ENCODE measurements around the gene POLR1D. TPM values are rescaled to one million over a fixed set of nuclear protein-coding genes. Genes with fewer than 3 reads are reported as not detected.
"Not testable (repeated sequence)": the region's sequence is repeated elsewhere in the genome, so short reads cannot be mapped to it uniquely, and the experiment has no call there.

The POLR1D gene
- total RNA-seq, 1 donor from 2014 or later: 127 TPM

DNA sequence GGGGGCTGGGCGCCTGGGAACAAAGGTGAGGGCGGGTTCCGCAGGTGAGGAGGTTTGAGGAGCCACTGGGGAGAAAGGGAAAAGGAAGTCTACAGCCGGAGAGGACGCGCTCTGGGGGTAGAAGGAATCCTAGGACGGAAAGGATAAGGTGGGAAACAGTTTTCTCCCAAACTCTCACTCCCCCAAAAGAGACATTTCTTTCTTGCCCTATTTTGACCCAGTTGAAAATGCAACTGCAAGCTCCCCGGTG is 651 bp upstream of the POLR1D start:
- Mint-ChIP-seq H3K9me3 (no peaks in the 10 kb centered on the region), H3K4me3 (ENCODE audit: low read depth) (peak overlapping the region; percentile 90)
- intact Hi-C loops (cut with micrococcal nuclease): loop anchor here (1.0 to 5.0 kb wide), 5 partner anchors 171 to 518 kb away; partner anchors contain the start of genes MTIF3, PAN3, RPL21 and USP12

DNA sequence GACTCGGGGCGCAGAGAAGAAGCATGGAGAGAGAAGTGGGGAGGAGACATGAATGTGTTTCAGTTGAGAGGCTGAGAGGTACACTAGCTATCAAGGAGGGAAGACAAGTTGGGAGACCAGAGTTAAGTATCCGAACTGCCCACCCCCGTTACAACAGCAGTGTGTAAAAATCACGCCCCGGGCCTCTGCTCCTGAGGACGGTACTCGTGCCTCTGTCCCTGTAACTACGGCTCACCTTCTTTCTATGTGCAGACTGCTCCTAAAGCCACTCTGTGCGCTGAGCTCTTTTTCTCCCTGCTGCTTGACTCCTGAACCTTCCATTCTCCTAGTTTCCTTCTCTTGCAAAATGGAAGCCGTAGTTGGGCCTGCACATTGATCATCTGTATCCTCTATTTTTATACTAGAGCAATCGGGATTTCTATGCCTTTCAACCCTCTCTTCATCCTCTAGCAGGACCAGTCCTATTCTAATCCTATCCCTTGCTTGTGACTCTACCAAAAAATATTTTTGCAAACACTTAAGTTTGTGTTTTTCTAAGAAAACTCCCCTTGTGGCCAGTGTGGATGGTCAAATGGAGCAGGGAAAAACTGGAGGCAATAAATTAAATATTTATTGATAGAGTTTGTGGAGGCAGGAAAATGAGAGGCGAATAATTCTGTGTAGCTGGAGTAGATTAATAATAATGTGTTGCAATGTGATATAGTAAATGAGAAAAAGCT is 569 bp downstream of the POLR1D start:
- Mint-ChIP-seq H3K27ac (peak overlapping the region; percentile 89), H3K4me1 (ENCODE audit: low read depth) (peaks cover 60% of the 10 kb centered on the region), H3K9me3 (no peaks in the 10 kb centered on the region), H3K27me3 (ENCODE audit: low read depth) (no peaks in the 10 kb centered on the region), H3K36me3 (ENCODE audit: low read depth) (peaks cover 46% of the 10 kb centered on the region), H3K4me3 (ENCODE audit: low read depth) (peak overlapping the region; percentile 93)
- DNase-seq (ENCODE audit: low spot score): no peak
- intact Hi-C loops (cut with micrococcal nuclease): loop anchor here (5.0 kb wide), 2 partner anchors 370 to 450 kb away; partner anchors contain the start of genes RPL21 and USP12

More for the DNA sequence above, 651 bp upstream of the POLR1D start:
- H3K36me3 Mint-ChIP-seq (ENCODE audit: low read depth): peaks cover 37% of the 10 kb centered on the region
- H3K27me3 Mint-ChIP-seq (ENCODE audit: low read depth): no peaks in the 10 kb centered on the region
- DNase-seq (ENCODE audit: low spot score): no peak
- H3K4me1 Mint-ChIP-seq (ENCODE audit: low read depth): peaks cover 50% of the 10 kb centered on the region
- H3K27ac Mint-ChIP-seq: peak overlapping the region; percentile 88

DNA sequence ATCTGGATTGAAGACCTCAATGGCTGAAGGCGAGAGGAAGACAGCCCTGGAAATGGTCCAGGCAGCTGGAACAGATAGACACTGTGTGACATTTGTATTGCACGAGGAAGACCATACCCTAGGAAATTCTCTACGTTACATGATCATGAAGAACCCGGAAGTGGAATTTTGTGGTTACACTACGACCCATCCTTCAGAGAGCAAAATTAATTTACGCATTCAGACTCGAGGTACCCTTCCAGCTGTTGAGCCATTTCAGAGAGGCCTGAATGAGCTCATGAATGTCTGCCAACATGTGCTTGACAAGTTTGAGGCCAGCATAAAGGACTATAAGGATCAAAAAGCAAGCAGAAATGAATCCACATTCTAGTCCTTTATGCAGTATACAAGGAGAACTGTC is 1.2 kb downstream of the POLR1D start:
- peaks cover 52% of the 10 kb centered on the region for H3K36me3 Mint-ChIP-seq (ENCODE audit: low read depth)
- H3K27ac Mint-ChIP-seq: no peak overlapping the region
- intact Hi-C loops (cut with micrococcal nuclease): loop anchor here (5.0 kb wide), 2 partner anchors 371 to 451 kb away; partner anchors contain the start of genes RPL21 and USP12
- H3K27me3 Mint-ChIP-seq (ENCODE audit: low read depth): no peaks in the 10 kb centered on the region
- H3K4me3 Mint-ChIP-seq (ENCODE audit: low read depth): peak overlapping the region; percentile 93
- DNase-seq (ENCODE audit: low spot score): no peak
- peaks cover 60% of the 10 kb centered on the region for H3K4me1 Mint-ChIP-seq (ENCODE audit: low read depth)
- H3K9me3 Mint-ChIP-seq: no peaks in the 10 kb centered on the region

DNA sequence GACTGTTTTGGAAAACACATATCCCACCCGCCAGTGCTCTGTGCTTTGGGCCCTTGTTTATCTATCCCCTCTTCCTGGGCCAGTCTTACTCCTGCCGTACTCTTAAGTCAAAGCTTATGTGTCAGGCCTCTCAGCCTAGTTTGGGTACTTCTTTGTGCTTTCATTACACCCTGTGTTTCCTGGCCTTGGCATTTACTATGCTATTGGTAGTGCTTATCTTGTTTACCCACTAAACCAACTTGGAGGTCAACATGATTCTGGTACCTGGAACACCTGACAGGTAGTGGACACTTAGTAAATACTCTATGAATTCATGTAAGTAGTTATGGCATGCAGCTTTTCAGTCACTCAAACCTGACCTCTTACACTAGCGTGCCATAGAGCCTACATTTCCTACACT is 2.4 kb downstream of the POLR1D start:
- H3K4me3 Mint-ChIP-seq (ENCODE audit: low read depth): peak overlapping the region; percentile 37
- no peaks in the 10 kb centered on the region for H3K27me3 Mint-ChIP-seq (ENCODE audit: low read depth)

DNA sequence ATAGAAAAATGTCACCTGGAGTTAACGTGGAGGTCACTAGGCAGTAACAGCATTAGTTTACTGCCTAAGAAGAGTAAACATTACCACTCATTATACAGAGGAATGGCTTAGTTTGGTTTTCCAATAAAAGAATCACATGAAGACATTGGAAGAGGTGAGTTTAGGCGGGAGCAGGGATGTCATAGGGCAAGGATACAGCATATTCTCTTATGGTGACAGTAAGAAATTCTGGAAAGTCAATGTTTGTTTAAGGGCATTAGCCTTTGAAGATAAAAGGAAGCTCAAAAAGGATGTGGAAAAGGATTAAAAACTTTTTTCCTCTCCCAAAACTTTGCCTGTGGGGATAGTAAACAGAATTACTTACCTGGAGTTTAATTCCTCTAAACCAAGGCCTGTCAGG is 4.1 kb downstream of the POLR1D start:
- H3K27ac Mint-ChIP-seq: no peak overlapping the region
- peaks cover 52% of the 10 kb centered on the region for H3K4me1 Mint-ChIP-seq (ENCODE audit: low read depth)
- no peak for DNase-seq (ENCODE audit: low spot score)
- H3K4me3 Mint-ChIP-seq (ENCODE audit: low read depth): no peak overlapping the region
- no peaks in the 10 kb centered on the region for H3K9me3 Mint-ChIP-seq
- intact Hi-C loops (cut with micrococcal nuclease): no loop called here
- peaks cover 66% of the 10 kb centered on the region for H3K36me3 Mint-ChIP-seq (ENCODE audit: low read depth)
- H3K27me3 Mint-ChIP-seq (ENCODE audit: low read depth): no peaks in the 10 kb centered on the region

More for the DNA sequence above, 2.4 kb downstream of the POLR1D start:
- Mint-ChIP-seq H3K27ac (no peak overlapping the region), H3K36me3 (ENCODE audit: low read depth) (peaks cover 60% of the 10 kb centered on the region), H3K4me1 (ENCODE audit: low read depth) (peaks cover 54% of the 10 kb centered on the region), H3K9me3 (no peaks in the 10 kb centered on the region)
- intact Hi-C loops (cut with micrococcal nuclease): loop anchor here (5.0 kb wide), 2 partner anchors 372 to 452 kb away; partner anchors contain the start of genes RPL21 and USP12
- DNase-seq (ENCODE audit: low spot score): no peak

DNA sequence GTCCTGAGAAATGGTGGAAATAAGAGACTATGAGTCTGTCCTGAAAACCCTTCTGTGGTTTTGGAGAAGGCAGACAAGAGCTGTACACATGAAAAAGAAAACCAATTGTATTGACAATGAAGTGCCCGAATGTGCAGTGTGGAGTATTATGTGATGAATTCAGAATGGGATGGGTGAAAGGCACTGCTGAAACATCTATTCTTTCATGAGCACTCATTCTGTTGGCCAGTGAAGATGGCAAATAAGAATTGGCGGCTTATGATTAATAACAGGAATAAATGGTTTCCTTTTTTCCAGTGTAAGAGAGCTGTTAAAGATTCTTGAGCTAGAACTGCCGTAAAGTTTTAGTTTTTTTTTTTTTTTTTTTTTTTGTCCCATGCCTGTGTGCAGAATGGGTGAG is 5.7 kb downstream of the POLR1D start:
- Mint-ChIP-seq H3K9me3 (no peaks in the 10 kb centered on the region), H3K4me3 (ENCODE audit: low read depth) (no peak overlapping the region), H3K27ac (no peak overlapping the region), H3K36me3 (ENCODE audit: low read depth) (peaks cover 77% of the 10 kb centered on the region), H3K27me3 (ENCODE audit: low read depth) (no peaks in the 10 kb centered on the region), H3K4me1 (ENCODE audit: low read depth) (peaks cover 64% of the 10 kb centered on the region)
- intact Hi-C loops (cut with micrococcal nuclease): no loop called here
- no peak for DNase-seq (ENCODE audit: low spot score)

DNA sequence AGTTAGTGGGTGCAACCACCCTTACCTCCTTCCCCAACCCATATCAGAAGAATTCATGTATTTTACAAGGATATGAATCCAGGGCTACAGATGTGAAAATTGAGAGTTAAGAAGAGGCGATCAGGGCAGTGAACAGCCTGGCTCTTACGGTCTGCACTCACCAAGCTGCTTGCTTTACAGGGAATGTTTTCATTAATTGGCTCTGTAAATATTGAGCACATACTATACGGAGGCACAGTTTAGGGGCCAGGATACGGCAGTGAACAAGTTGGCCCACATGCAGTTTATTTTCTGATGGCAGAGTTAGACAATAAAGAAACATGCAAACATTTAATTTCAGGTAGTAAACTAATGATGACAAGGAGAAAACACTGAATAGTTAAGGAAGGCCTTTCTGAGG is 6.4 kb downstream of the POLR1D start:
- H3K27me3 Mint-ChIP-seq (ENCODE audit: low read depth): no peaks in the 10 kb centered on the region
- DNase-seq (ENCODE audit: low spot score): no peak
- H3K4me3 Mint-ChIP-seq (ENCODE audit: low read depth): no peak overlapping the region
- no peaks in the 10 kb centered on the region for H3K9me3 Mint-ChIP-seq
- intact Hi-C loops (cut with micrococcal nuclease): no loop called here
- peaks cover 59% of the 10 kb centered on the region for H3K4me1 Mint-ChIP-seq (ENCODE audit: low read depth)
- peaks cover 77% of the 10 kb centered on the region for H3K36me3 Mint-ChIP-seq (ENCODE audit: low read depth)
- no peak overlapping the region for H3K27ac Mint-ChIP-seq

DNA sequence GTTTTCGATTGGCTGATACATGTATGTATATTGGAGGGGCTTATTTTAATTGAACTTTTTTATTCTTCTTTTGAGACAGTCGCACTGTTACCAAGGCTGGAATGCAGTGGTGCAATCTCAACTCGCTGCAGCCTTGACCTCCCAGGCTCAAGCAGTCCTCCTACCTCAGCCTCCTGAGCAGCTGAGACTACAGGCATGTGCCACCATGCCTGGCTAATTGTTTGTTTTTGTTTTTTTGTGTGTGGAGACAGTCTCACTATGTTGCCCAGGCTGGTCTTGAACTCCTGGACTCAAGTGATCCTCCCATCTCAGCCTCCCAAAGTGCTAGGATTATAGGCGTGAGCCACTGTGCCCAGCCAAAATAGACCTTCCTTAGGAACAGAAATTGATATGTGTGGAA is 7.1 kb downstream of the POLR1D start:
- H3K27ac Mint-ChIP-seq; H3K9me3 Mint-ChIP-seq; intact Hi-C loops (cut with micrococcal nuclease); DNase-seq (ENCODE audit: low spot score); H3K4me3 Mint-ChIP-seq (ENCODE audit: low read depth); H3K27me3 Mint-ChIP-seq (ENCODE audit: low read depth): not testable (repeated sequence)
- Mint-ChIP-seq H3K4me1 (ENCODE audit: low read depth) (peaks cover 54% of the 10 kb centered on the region), H3K36me3 (ENCODE audit: low read depth) (peaks cover 70% of the 10 kb centered on the region)

DNA sequence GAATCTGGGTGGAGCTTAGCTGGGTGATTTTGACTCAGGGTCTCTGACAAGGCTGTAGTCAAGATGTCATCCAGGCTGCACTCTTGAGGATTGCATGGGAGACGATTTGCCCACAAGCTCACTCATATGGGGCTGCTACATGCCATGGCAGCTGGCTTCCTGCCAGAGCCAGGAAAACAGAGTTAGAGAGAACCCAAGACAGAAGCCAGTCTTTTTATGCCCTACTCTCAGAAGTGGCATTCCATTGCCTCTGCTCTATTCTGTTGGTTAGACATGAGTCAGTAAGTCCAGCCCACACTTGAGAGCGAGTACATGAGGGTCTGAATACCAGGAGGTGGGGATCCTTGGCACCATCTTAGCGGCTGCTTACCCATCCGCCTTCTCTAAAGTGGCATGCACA is 9.5 kb downstream of the POLR1D start:
- intact Hi-C loops (cut with micrococcal nuclease): no loop called here
- H3K27ac Mint-ChIP-seq: no peak overlapping the region
- peaks cover 43% of the 10 kb centered on the region for H3K4me1 Mint-ChIP-seq (ENCODE audit: low read depth)
- H3K4me3 Mint-ChIP-seq (ENCODE audit: low read depth): no peak overlapping the region
- H3K9me3 Mint-ChIP-seq: no peaks in the 10 kb centered on the region
- no peaks in the 10 kb centered on the region for H3K27me3 Mint-ChIP-seq (ENCODE audit: low read depth)
- DNase-seq (ENCODE audit: low spot score): no peak
- H3K36me3 Mint-ChIP-seq (ENCODE audit: low read depth): peaks cover 56% of the 10 kb centered on the region

DNA sequence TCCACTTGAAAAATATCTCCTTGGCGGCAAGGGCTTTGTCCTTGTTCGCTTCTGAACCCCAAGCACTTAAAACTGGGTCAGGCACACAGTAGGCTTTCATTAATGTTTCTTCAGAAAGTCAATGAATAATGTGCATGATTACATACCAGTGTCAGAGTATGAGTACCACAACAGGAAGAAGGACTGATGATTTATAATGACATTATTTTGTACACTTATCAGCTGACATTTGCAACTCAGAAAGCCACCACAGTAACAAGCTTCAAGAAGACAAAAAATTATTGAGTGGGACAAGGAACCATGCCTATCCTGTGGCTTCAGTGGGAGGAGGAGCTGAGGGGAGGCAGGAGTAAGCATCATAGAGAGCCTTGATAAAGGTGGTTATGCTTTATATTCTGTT is 10.0 kb downstream of the POLR1D start:
- Mint-ChIP-seq H3K4me1 (ENCODE audit: low read depth) (peaks cover 43% of the 10 kb centered on the region), H3K4me3 (ENCODE audit: low read depth) (no peak overlapping the region), H3K27me3 (ENCODE audit: low read depth) (no peaks in the 10 kb centered on the region), H3K27ac (no peak overlapping the region), H3K36me3 (ENCODE audit: low read depth) (peaks cover 53% of the 10 kb centered on the region), H3K9me3 (no peaks in the 10 kb centered on the region)
- intact Hi-C loops (cut with micrococcal nuclease): no loop called here
- DNase-seq (ENCODE audit: low spot score): no peak

DNA sequence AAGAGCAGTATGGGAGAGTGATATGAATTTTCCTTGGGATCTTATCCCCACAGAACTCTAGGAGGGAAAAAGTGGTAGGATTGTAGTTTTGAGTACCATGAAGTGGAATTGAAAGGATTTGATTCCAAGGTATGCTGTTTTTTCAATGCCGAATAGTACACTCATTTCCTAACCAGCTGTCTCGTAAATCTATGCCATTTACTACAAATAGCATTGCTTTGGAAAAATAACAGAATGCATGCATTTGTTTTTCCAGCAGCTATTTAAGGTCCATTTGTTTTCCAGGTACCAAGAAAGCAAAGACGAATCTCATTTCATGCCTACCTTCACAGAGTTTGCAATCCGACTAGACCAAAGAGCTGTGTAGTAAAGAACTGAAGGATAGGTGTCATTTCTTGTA is 10.5 kb downstream of the POLR1D start:
- Mint-ChIP-seq H3K4me3 (ENCODE audit: low read depth) (no peak overlapping the region), H3K27ac (no peak overlapping the region), H3K27me3 (ENCODE audit: low read depth) (no peaks in the 10 kb centered on the region), H3K4me1 (ENCODE audit: low read depth) (peaks cover 44% of the 10 kb centered on the region), H3K36me3 (ENCODE audit: low read depth) (peaks cover 54% of the 10 kb centered on the region), H3K9me3 (no peaks in the 10 kb centered on the region)
- no peak for DNase-seq (ENCODE audit: low spot score)
- intact Hi-C loops (cut with micrococcal nuclease): no loop called here

DNA sequence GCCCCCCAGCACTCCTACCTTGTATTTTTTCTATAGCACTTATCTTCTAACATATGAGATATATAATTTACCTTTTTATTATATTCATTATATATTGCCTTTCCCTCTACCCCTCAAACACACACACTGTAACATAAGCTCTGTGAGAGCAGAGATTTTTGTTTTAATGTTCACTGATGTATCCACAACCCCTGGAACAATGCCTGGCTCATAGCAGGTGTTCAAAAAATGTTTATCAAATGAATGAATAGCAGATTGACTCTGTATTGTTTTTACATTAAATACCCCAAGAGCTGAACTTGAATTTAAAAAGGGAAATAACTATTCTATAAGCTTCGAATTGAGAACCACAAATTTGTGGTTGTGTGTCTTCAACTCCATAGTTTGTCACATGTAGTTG is 11.0 kb downstream of the POLR1D start:
- DNase-seq (ENCODE audit: low spot score): no peak
- intact Hi-C loops (cut with micrococcal nuclease): no loop called here
- no peak overlapping the region for H3K27ac Mint-ChIP-seq
- no peaks in the 10 kb centered on the region for H3K9me3 Mint-ChIP-seq
- H3K27me3 Mint-ChIP-seq (ENCODE audit: low read depth): no peaks in the 10 kb centered on the region
- H3K36me3 Mint-ChIP-seq (ENCODE audit: low read depth): peaks cover 50% of the 10 kb centered on the region
- no peak overlapping the region for H3K4me3 Mint-ChIP-seq (ENCODE audit: low read depth)
- H3K4me1 Mint-ChIP-seq (ENCODE audit: low read depth): peaks cover 41% of the 10 kb centered on the region

DNA sequence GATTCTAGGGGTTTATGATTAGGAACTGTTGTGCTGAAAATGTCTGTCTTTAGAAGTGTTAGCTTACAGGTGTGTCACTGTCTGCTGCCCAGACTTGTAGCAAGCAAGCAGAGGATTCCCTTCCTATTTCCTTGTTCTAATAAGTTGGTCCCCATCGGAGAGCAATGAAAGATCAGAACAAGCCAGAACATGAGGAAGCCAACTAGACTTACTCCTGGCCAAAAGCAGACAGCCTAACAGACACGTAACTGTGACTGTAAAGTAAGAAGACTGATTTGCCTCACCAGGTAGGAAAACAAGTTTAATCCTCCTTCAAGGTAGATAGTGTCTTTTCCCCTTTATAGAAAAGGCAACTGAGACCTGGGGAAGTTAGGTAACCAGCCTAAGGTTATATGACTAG is 12.5 kb downstream of the POLR1D start:
- Mint-ChIP-seq H3K27me3 (ENCODE audit: low read depth) (no peaks in the 10 kb centered on the region), H3K4me1 (ENCODE audit: low read depth) (peaks cover 44% of the 10 kb centered on the region), H3K4me3 (ENCODE audit: low read depth) (no peak overlapping the region), H3K36me3 (ENCODE audit: low read depth) (peaks cover 48% of the 10 kb centered on the region), H3K27ac (no peak overlapping the region), H3K9me3 (no peaks in the 10 kb centered on the region)
- intact Hi-C loops (cut with micrococcal nuclease): no loop called here
- no peak for DNase-seq (ENCODE audit: low spot score)
